ENCODE data around the gene OPCML. TPM values are rescaled to one million over a fixed set of nuclear protein-coding genes. Genes with fewer than 3 reads are reported as not detected.
A peak's percentile ranks its signal among the peaks of the same experiment; 100 is the strongest.

OPCML gene
- total and polyA plus RNA-seq, 2 donors from 2014 or later = 0.77 to 1.1 TPM

DNA sequence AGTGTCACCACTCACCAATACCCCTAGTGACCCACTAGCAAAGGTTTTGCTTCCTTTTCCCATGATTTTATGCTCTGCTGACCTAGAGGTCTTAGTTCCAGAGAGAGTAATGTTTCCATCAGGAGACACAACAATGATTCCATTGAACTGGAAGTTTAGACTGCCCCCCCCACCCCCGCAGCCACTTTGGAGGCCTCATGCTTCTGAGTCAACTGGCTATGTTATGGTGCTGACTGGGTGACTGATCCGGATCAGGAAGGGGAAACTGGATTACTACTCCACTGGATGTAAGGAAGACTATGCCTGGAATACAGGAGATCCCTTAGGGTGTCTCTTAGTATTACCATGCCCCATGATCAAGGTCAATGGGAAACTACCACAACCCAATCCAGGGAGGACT lies 633.6 kb downstream of the OPCML start:
- TF ChIP-seq CTCF (IDR thresholded peaks at IDR 0.05; ENCODE audit: borderline replicate concordance, extremely low read depth, insufficient read depth) = no peak
- Histone ChIP-seq H3K9me3 (ENCODE audit: control insufficient read depth in 2 of 3, insufficient read depth in 1 of 3, low read length in 3 of 3) (no peaks in the 10 kb centered on the region), H3K9ac (ENCODE audit: low read length in 3 of 3) (no peak overlapping the region), H3K27ac (ENCODE audit: low read depth in 2 of 2, low read length in 2 of 2) (no peak overlapping the region), H3K4me1 (ENCODE audit: control insufficient read depth in 2 of 3, insufficient read depth in 2 of 3, low read depth in 1 of 3, low read length in 3 of 3) (no peaks in the 10 kb centered on the region), H3K36me3 (ENCODE audit: control insufficient read depth in 2 of 3, insufficient read depth in 3 of 3, low read length in 3 of 3) (no peaks in the 10 kb centered on the region), H3K27me3 (ENCODE audit: control insufficient read depth, insufficient read depth, low read length) (no peaks in the 10 kb centered on the region), H3K4me3 (ENCODE audit: low read length in 3 of 3) (no peak overlapping the region)
- DNase-seq (no peak), FAIRE-seq (no peak)
- intact Hi-C loops (cut with DNase I) = no loop called here

DNA sequence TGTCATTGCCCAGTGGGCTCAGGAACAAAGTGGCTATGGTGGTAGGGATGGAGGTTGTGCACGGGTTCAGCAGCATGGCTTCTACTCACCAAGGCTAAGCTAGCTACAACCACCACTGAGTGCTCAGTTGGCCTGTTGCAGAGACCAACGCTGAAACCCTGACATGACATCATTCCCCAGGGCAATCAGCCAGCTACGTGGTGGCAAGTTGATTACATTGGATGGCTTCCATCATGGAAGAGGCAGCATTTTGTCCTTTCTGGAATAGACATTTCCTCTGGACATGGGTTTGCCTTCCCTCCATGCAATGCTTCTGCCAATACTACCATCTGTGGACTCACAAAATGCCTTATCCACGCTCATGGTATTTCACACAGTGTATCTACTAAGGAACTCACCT lies 634.3 kb downstream of the OPCML start:
- H3K4me3 ChIP-seq (ENCODE audit: low read length in 3 of 3) = no peak overlapping the region
- intact Hi-C loops (cut with DNase I) = no loop called here
- H3K36me3 ChIP-seq (ENCODE audit: control insufficient read depth in 2 of 3, insufficient read depth in 3 of 3, low read length in 3 of 3) = no peaks in the 10 kb centered on the region
- H3K4me1 ChIP-seq (ENCODE audit: control insufficient read depth in 2 of 3, insufficient read depth in 2 of 3, low read depth in 1 of 3, low read length in 3 of 3) = no peaks in the 10 kb centered on the region
- H3K9ac ChIP-seq (ENCODE audit: low read length in 3 of 3) = no peak overlapping the region
- no peaks in the 10 kb centered on the region for H3K9me3 ChIP-seq (ENCODE audit: control insufficient read depth in 2 of 3, insufficient read depth in 1 of 3, low read length in 3 of 3)
- FAIRE-seq (no peak), DNase-seq (no peak)
- H3K27ac ChIP-seq (ENCODE audit: low read depth in 2 of 2, low read length in 2 of 2) = no peak overlapping the region
- H3K27me3 ChIP-seq (ENCODE audit: control insufficient read depth, insufficient read depth, low read length) = no peaks in the 10 kb centered on the region
- TF ChIP-seq CTCF (IDR thresholded peaks at IDR 0.05; ENCODE audit: borderline replicate concordance, extremely low read depth, insufficient read depth) = no peak

DNA sequence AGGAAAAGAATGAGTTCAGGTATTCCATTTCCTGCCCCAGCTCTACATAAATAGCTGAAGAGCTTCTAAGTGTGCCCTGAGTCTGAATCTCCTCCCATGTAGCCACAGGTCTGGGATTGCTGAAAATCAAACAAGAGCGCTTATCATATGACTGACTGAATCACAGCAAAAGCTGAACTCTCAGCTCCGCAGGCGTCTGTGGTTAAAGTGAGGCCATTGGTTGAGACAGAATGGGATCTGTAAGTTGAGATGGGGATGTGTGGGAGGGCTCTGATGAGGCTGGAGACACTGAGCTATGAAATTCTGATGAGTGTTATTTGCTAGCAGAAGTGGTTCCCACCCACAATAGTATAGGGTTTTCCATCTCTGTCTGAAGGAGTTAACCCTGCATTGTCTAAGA lies 637.0 kb downstream of the OPCML start:
- DNase-seq = peak in 4 of 5 donors; percentile 41 to 66 (median 53)
- Histone ChIP-seq H3K9me3 (ENCODE audit: control insufficient read depth in 2 of 3, insufficient read depth in 1 of 3, low read length in 3 of 3) (no peaks in the 10 kb centered on the region), H3K4me3 (ENCODE audit: low read length in 3 of 3) (no peak overlapping the region), H3K27me3 (ENCODE audit: control insufficient read depth, insufficient read depth, low read length) (no peaks in the 10 kb centered on the region), H3K9ac (ENCODE audit: low read length in 3 of 3) (no peak overlapping the region), H3K4me1 (ENCODE audit: control insufficient read depth in 2 of 3, insufficient read depth in 2 of 3, low read depth in 1 of 3, low read length in 3 of 3) (no peaks in the 10 kb centered on the region), H3K36me3 (ENCODE audit: control insufficient read depth in 2 of 3, insufficient read depth in 3 of 3, low read length in 3 of 3) (no peaks in the 10 kb centered on the region), H3K27ac (ENCODE audit: low read depth in 2 of 2, low read length in 2 of 2) (no peak overlapping the region)
- no peak for FAIRE-seq
- TF ChIP-seq CTCF (IDR thresholded peaks at IDR 0.05; ENCODE audit: borderline replicate concordance, extremely low read depth, insufficient read depth) = no peak
- intact Hi-C loops (cut with DNase I) = no loop called here

DNA sequence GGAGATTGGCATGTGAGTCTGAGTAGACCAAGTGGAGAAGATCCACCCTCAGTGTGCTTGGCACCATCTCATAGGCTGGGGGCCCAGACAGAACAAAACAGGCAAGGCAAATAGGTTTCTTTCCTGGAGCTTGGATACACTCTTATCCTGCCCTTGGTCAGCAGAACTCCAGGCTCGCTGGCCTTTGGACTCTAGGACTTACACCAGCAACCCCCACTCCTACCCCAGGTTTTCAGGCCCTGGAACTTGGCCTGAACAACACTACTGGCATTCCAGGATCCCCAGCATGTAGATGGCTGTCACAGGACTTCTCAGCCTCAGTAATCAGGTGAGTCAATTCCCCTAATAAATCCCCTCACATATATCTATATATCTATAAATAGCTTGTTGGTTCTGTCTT lies 637.7 kb downstream of the OPCML start:
- DNase-seq = no peak
- no peak overlapping the region for H3K4me3 ChIP-seq (ENCODE audit: low read length in 3 of 3)
- intact Hi-C loops (cut with DNase I) = no loop called here

More for the DNA sequence above, 637.7 kb downstream of the OPCML start:
- no peak for FAIRE-seq
- no peak for TF ChIP-seq CTCF (IDR thresholded peaks at IDR 0.05; ENCODE audit: borderline replicate concordance, extremely low read depth, insufficient read depth)
- Histone ChIP-seq H3K36me3 (ENCODE audit: control insufficient read depth in 2 of 3, insufficient read depth in 3 of 3, low read length in 3 of 3) (no peaks in the 10 kb centered on the region), H3K9me3 (ENCODE audit: control insufficient read depth in 2 of 3, insufficient read depth in 1 of 3, low read length in 3 of 3) (no peaks in the 10 kb centered on the region), H3K27ac (ENCODE audit: low read depth in 2 of 2, low read length in 2 of 2) (no peak overlapping the region), H3K9ac (ENCODE audit: low read length in 3 of 3) (no peak overlapping the region), H3K4me1 (ENCODE audit: control insufficient read depth in 2 of 3, insufficient read depth in 2 of 3, low read depth in 1 of 3, low read length in 3 of 3) (no peaks in the 10 kb centered on the region), H3K27me3 (ENCODE audit: control insufficient read depth, insufficient read depth, low read length) (no peaks in the 10 kb centered on the region)

Measured in kidney (tissue), 14 donors.